ENCODE measurements around the gene ELFN2.

Gene ELFN2

GRCh38 chr22:37474447-37475090 is 47.3 kb upstream of the ELFN2 start:
- no peak for TF ChIP-seq CTCF (conservative IDR thresholded peaks at IDR 0.05; ENCODE audit: low read length)
- no peak for TF ChIP-seq EZH2phosphoT487 (IDR thresholded peaks at IDR 0.05; ENCODE audit: borderline replicate concordance)
- Histone ChIP-seq H3K9me3 (ENCODE audit: insufficient read depth, low read depth, low read length) (no peaks in the 10 kb centered on the region), H3K4me2 (ENCODE audit: low read depth, low read length, poor library complexity, severe bottlenecking) (no peak overlapping the region), H3F3A (ENCODE audit: low read depth) (no peaks in the 10 kb centered on the region), H3K4me3 (ENCODE audit: low read length, poor library complexity, severe bottlenecking) (no peak overlapping the region), H3K9me2 (replicated peaks; ENCODE audit: low read depth, low read length) (no peaks in the 10 kb centered on the region), H3K36me3 (ENCODE audit: insufficient read depth, low read length) (peaks cover 36% of the 10 kb centered on the region; the same call in 1 of the 2 replicates), H4K20me1 (ENCODE audit: insufficient read depth, low read length, poor library complexity, severe bottlenecking) (no peaks in the 10 kb centered on the region), H3K4me1 (ENCODE audit: insufficient read depth, low read length, poor library complexity, severe bottlenecking) (no peaks in the 10 kb centered on the region), H2AFZ (ENCODE audit: low read length) (no peak overlapping the region), H3K27me3 (ENCODE audit: insufficient read depth, low read length, poor library complexity, severe bottlenecking) (no peaks in the 10 kb centered on the region), H3K79me2 (ENCODE audit: insufficient read depth, low read length) (no peaks in the 10 kb centered on the region), H3K9ac (ENCODE audit: low read depth, low read length, poor library complexity, severe bottlenecking) (no peak overlapping the region)

GRCh38 chr22:37473437-37473946 is 46.2 kb upstream of the ELFN2 start:
- TF ChIP-seq EZH2phosphoT487 (IDR thresholded peaks at IDR 0.05; ENCODE audit: borderline replicate concordance) (no peak), CTCF (conservative IDR thresholded peaks at IDR 0.05; ENCODE audit: low read length) (no peak)
- Histone ChIP-seq H3F3A (ENCODE audit: low read depth) (no peaks in the 10 kb centered on the region), H3K4me3 (ENCODE audit: low read length, poor library complexity, severe bottlenecking) (no peak overlapping the region), H3K79me2 (ENCODE audit: insufficient read depth, low read length) (no peaks in the 10 kb centered on the region), H3K4me1 (ENCODE audit: insufficient read depth, low read length, poor library complexity, severe bottlenecking) (no peaks in the 10 kb centered on the region), H3K9me2 (replicated peaks; ENCODE audit: low read depth, low read length) (no peaks in the 10 kb centered on the region), H3K9me3 (ENCODE audit: insufficient read depth, low read depth, low read length) (no peaks in the 10 kb centered on the region), H3K27me3 (ENCODE audit: insufficient read depth, low read length, poor library complexity, severe bottlenecking) (no peaks in the 10 kb centered on the region), H3K36me3 (ENCODE audit: insufficient read depth, low read length) (peaks cover 31% of the 10 kb centered on the region; the same call in 1 of the 2 replicates), H4K20me1 (ENCODE audit: insufficient read depth, low read length, poor library complexity, severe bottlenecking) (no peaks in the 10 kb centered on the region), H2AFZ (ENCODE audit: low read length) (no peak overlapping the region), H3K9ac (ENCODE audit: low read depth, low read length, poor library complexity, severe bottlenecking) (no peak overlapping the region), H3K4me2 (ENCODE audit: low read depth, low read length, poor library complexity, severe bottlenecking) (no peak overlapping the region)

GRCh38 chr22:37472418-37473006 is 45.2 kb upstream of the ELFN2 start:
- no peaks in the 10 kb centered on the region for H3K9me2 ChIP-seq (replicated peaks; ENCODE audit: low read depth, low read length)
- H4K20me1 ChIP-seq (ENCODE audit: insufficient read depth, low read length, poor library complexity, severe bottlenecking): no peaks in the 10 kb centered on the region
- no peak for TF ChIP-seq EZH2phosphoT487 (IDR thresholded peaks at IDR 0.05; ENCODE audit: borderline replicate concordance)
- TF ChIP-seq CTCF (conservative IDR thresholded peaks at IDR 0.05; ENCODE audit: low read length): peak; percentile 79
- no peaks in the 10 kb centered on the region for H3F3A ChIP-seq (ENCODE audit: low read depth)
- no peak overlapping the region for H3K4me2 ChIP-seq (ENCODE audit: low read depth, low read length, poor library complexity, severe bottlenecking)
- no peaks in the 10 kb centered on the region for H3K9me3 ChIP-seq (ENCODE audit: insufficient read depth, low read depth, low read length)
- peaks cover 24% of the 10 kb centered on the region; the same call in 1 of the 2 replicates for H3K36me3 ChIP-seq (ENCODE audit: insufficient read depth, low read length)
- H3K9ac ChIP-seq (ENCODE audit: low read depth, low read length, poor library complexity, severe bottlenecking): no peak overlapping the region
- no peaks in the 10 kb centered on the region for H3K27me3 ChIP-seq (ENCODE audit: insufficient read depth, low read length, poor library complexity, severe bottlenecking)
- no peaks in the 10 kb centered on the region for H3K4me1 ChIP-seq (ENCODE audit: insufficient read depth, low read length, poor library complexity, severe bottlenecking)
- no peak overlapping the region for H2AFZ ChIP-seq (ENCODE audit: low read length)
- H3K4me3 ChIP-seq (ENCODE audit: low read length, poor library complexity, severe bottlenecking): no peak overlapping the region
- H3K79me2 ChIP-seq (ENCODE audit: insufficient read depth, low read length): no peaks in the 10 kb centered on the region

Data from Loucy (cell line).